Activated T-cell treated with anti-CD3 and anti-CD28 coated beads, Interleukin-2, amount 50 U/mL, for 24 hours (primary cell): ENCODE measurements around the gene TBC1D2B.

ENCODE experiments used
- DNase-seq: peaks from one replicate; pipeline ENCODE4 v3.0.0-alpha.2; 2020
- H3K27ac Mint-ChIP-seq: 2 replicates; pipeline ENCODE4 v1.8.0; 2020; ENCODE audit warnings: mild to moderate bottlenecking, mixed read lengths
- H3K27me3 Mint-ChIP-seq: 2 replicates; pipeline ENCODE4 v1.8.0; 2020; ENCODE audit warnings: mixed read lengths
- H3K36me3 Mint-ChIP-seq: 2 replicates; pipeline ENCODE4 v1.8.0; 2020; ENCODE audit warnings: low read depth, mixed read lengths
- H3K4me1 Mint-ChIP-seq: 2 replicates; pipeline ENCODE4 v1.8.0; 2020; ENCODE audit warnings: low read depth, mixed read lengths
- H3K4me3 Mint-ChIP-seq: 2 replicates; pipeline ENCODE4 v1.8.0; 2020; ENCODE audit warnings: mild to moderate bottlenecking, moderate library complexity, mixed read lengths
- H3K9me3 Mint-ChIP-seq: 2 replicates; pipeline ENCODE4 v1.8.0; 2020; ENCODE audit warnings: mixed read lengths

The TBC1D2B gene

GRCh38 chr15:78084449-78084750 lies 6.9 kb upstream of the TBC1D2B start:
- Mint-ChIP-seq H3K4me3 (no peak overlapping the region), H3K4me1 (peaks cover 6% of the 10 kb centered on the region), H3K27me3 (no peaks in the 10 kb centered on the region), H3K27ac (peak overlapping the region; percentile 24), H3K9me3 (no peaks in the 10 kb centered on the region), H3K36me3 (no peaks in the 10 kb centered on the region)
- DNase-seq, result no peak

- Mint-ChIP-seq H3K4me1 (peaks cover 10% of the 10 kb centered on the region), H3K9me3 (no peaks in the 10 kb centered on the region), H3K27me3 (no peaks in the 10 kb centered on the region), H3K4me3 (no peak overlapping the region), H3K27ac (peak overlapping the region; percentile 24), H3K36me3 (no peaks in the 10 kb centered on the region)
- peak; percentile 25 for DNase-seq
Observed at GRCh38 chr15:78083687-78084448, 6.4 kb upstream of the TBC1D2B start.

GRCh38 chr15:78083186-78083585 lies 5.7 kb upstream of the TBC1D2B start:
- Mint-ChIP-seq H3K36me3 (no peaks in the 10 kb centered on the region), H3K27me3 (no peaks in the 10 kb centered on the region), H3K4me1 (peaks cover 13% of the 10 kb centered on the region), H3K27ac (no peak overlapping the region), H3K9me3 (no peaks in the 10 kb centered on the region), H3K4me3 (no peak overlapping the region)
- DNase-seq, result peak; percentile 8

GRCh38 chr15:78082743-78083110 lies 5.2 kb upstream of the TBC1D2B start:
- no peaks in the 10 kb centered on the region for H3K27me3 Mint-ChIP-seq
- H3K4me3 Mint-ChIP-seq, result no peak overlapping the region
- H3K9me3 Mint-ChIP-seq, result no peaks in the 10 kb centered on the region
- H3K4me1 Mint-ChIP-seq, result peaks cover 17% of the 10 kb centered on the region
- no peaks in the 10 kb centered on the region for H3K36me3 Mint-ChIP-seq
- no peak for DNase-seq
- peak overlapping the region; percentile 37 for H3K27ac Mint-ChIP-seq

- H3K36me3 Mint-ChIP-seq, result no peaks in the 10 kb centered on the region
- no peaks in the 10 kb centered on the region for H3K9me3 Mint-ChIP-seq
- peak overlapping the region; percentile 37 for H3K27ac Mint-ChIP-seq
- no peak overlapping the region for H3K4me3 Mint-ChIP-seq
- H3K27me3 Mint-ChIP-seq, result no peaks in the 10 kb centered on the region
- H3K4me1 Mint-ChIP-seq, result peaks cover 17% of the 10 kb centered on the region
- DNase-seq, result peak; percentile 26
Observed at GRCh38 chr15:78082106-78082742, 4.7 kb upstream of the TBC1D2B start.

- H3K4me1 Mint-ChIP-seq, result peaks cover 29% of the 10 kb centered on the region
- H3K4me3 Mint-ChIP-seq, result no peak overlapping the region
- H3K27ac Mint-ChIP-seq, result peak overlapping the region; percentile 9
Observed at GRCh38 chr15:78080088-78080460, 2.6 kb upstream of the TBC1D2B start.

GRCh38 chr15:78079298-78080087 lies 2.0 kb upstream of the TBC1D2B start:
- Mint-ChIP-seq H3K27ac (peak overlapping the region; percentile 9), H3K4me1 (peaks cover 32% of the 10 kb centered on the region), H3K4me3 (no peak overlapping the region), H3K9me3 (no peaks in the 10 kb centered on the region), H3K27me3 (no peaks in the 10 kb centered on the region), H3K36me3 (peaks cover 15% of the 10 kb centered on the region)
- peak; percentile 23 for DNase-seq

More at GRCh38 chr15:78080088-78080460, 2.6 kb upstream of the TBC1D2B start:
- peak; percentile 24 for DNase-seq
- Mint-ChIP-seq H3K27me3 (no peaks in the 10 kb centered on the region), H3K36me3 (peaks cover 11% of the 10 kb centered on the region), H3K9me3 (no peaks in the 10 kb centered on the region)

- Mint-ChIP-seq H3K4me1 (peaks cover 46% of the 10 kb centered on the region), H3K4me3 (peak overlapping the region; percentile 77), H3K36me3 (peaks cover 18% of the 10 kb centered on the region), H3K27me3 (no peaks in the 10 kb centered on the region), H3K9me3 (no peaks in the 10 kb centered on the region), H3K27ac (peak overlapping the region; percentile 90)
- no peak for DNase-seq
Observed at GRCh38 chr15:78077871-78078210, 330 bp upstream of the TBC1D2B start.

DNA sequence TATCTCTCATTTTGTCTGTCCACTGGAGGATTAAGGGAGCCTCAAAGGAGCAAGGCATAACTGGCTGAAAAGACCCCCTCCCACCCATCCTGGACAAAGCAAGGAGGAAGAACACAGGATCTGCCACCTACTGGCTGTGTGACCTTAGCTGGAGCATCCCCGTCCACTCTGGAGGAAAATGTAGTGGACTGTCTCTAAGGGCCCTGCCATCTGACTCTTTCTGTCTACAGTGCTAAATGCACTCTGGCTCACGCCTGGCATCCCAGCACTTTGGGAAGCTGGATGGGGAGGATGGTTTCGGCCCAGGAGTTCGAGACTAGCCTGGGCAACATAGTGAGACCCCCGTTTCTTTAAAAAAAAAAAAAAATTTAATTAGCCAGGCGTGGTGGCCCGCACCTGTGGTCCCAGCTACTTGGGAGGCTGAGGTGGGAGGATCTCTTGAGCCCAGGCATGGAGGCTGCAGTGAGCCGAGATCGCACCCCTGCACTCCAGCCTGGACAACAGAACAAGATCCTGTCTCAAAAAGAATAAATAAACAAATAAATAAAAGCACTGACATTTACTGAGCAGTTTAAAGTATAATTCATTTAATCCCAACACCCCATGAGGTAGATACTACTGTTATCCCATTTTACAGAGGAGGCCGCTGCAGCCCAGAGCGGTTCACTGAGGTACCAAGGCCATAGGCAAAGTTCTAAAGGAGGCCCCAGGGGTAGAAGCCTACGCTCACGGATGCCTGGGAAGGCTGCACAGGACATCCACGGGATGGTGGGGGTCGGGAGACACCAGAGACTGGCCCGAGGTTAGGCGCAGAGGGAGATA lies 1.1 kb downstream of the TBC1D2B start:
- Mint-ChIP-seq H3K9me3 (no peaks in the 10 kb centered on the region), H3K4me3 (peak overlapping the region; percentile 90), H3K27ac (peak overlapping the region; percentile 96), H3K4me1 (peaks cover 53% of the 10 kb centered on the region), H3K27me3 (no peaks in the 10 kb centered on the region), H3K36me3 (peaks cover 24% of the 10 kb centered on the region)
- DNase-seq, result no peak

- no peak for DNase-seq
- Mint-ChIP-seq H3K9me3 (no peaks in the 10 kb centered on the region), H3K27ac (peak overlapping the region; percentile 92), H3K36me3 (peaks cover 26% of the 10 kb centered on the region), H3K4me3 (peak overlapping the region; percentile 90), H3K27me3 (no peaks in the 10 kb centered on the region), H3K4me1 (peaks cover 58% of the 10 kb centered on the region)
Observed at GRCh38 chr15:78075490-78076230, 1.9 kb downstream of the TBC1D2B start.

DNA sequence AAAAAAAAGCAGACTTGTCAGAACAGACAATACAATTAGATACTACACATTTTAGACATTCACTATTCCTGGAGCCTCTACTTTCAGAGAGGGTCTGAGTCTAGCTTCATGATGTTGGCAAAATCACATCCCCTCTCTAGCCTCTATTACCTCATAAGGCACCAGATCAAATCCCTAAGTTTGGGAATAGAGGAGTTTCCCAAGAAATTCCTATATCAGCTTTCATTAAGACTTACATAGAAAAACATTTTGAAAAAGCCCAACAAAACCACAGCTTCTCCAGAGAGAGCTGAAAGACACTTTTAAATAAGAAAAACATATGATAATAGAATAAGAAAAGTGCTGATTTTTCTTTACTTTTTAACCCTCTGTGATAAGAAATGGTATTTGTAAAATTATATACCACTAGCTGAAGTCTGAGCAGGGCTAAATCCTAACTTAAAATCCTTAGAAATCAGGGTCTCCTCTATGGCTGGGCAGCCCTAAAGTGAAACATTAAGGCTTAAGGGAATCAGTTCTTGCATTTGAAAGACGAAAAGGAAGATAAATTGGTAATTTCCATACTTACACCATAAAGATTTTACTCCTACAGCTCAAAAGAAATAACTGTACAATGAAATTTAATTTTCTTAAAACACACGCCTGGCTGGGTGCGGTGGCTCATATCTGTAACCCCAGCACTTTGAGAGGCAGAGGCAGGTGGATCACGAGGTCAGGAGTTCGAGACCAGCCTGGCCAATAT lies 4.3 kb downstream of the TBC1D2B start:
- peak overlapping the region; percentile 41 for H3K4me3 Mint-ChIP-seq

GRCh38 chr15:78072080-78072892 lies 5.2 kb downstream of the TBC1D2B start:
- H3K27me3 Mint-ChIP-seq, result no peaks in the 10 kb centered on the region
- H3K4me3 Mint-ChIP-seq, result peak overlapping the region; percentile 41
- no peaks in the 10 kb centered on the region for H3K9me3 Mint-ChIP-seq
- peak overlapping the region; percentile 88 for H3K27ac Mint-ChIP-seq
- no peak for DNase-seq
- peaks cover 26% of the 10 kb centered on the region for H3K36me3 Mint-ChIP-seq
- peaks cover 47% of the 10 kb centered on the region for H3K4me1 Mint-ChIP-seq

More for the DNA sequence above, 4.3 kb downstream of the TBC1D2B start:
- H3K9me3 Mint-ChIP-seq, result no peaks in the 10 kb centered on the region
- peaks cover 26% of the 10 kb centered on the region for H3K36me3 Mint-ChIP-seq
- DNase-seq, result no peak
- H3K27ac Mint-ChIP-seq, result peak overlapping the region; percentile 88
- peaks cover 52% of the 10 kb centered on the region for H3K4me1 Mint-ChIP-seq
- H3K27me3 Mint-ChIP-seq, result no peaks in the 10 kb centered on the region

- H3K27ac Mint-ChIP-seq, result peak overlapping the region; percentile 88
- H3K4me3 Mint-ChIP-seq, result no peak overlapping the region
- peaks cover 47% of the 10 kb centered on the region for H3K4me1 Mint-ChIP-seq
- DNase-seq, result no peak
- no peaks in the 10 kb centered on the region for H3K27me3 Mint-ChIP-seq
- H3K9me3 Mint-ChIP-seq, result no peaks in the 10 kb centered on the region
- H3K36me3 Mint-ChIP-seq, result peaks cover 21% of the 10 kb centered on the region
Observed at GRCh38 chr15:78071383-78071782, 6.1 kb downstream of the TBC1D2B start.
